ENCODE data around the gene RBM39. TPM values are rescaled to one million over a fixed set of nuclear protein-coding genes. Genes with fewer than 3 reads are reported as not detected.
"Not testable (repeated sequence)": the region's sequence is repeated elsewhere in the genome, so short reads cannot be mapped to it uniquely, and the experiment has no call there.

RBM39 gene
- total RNA-seq, 2 experiments from 2014 or later = 303 to 356 TPM

DNA sequence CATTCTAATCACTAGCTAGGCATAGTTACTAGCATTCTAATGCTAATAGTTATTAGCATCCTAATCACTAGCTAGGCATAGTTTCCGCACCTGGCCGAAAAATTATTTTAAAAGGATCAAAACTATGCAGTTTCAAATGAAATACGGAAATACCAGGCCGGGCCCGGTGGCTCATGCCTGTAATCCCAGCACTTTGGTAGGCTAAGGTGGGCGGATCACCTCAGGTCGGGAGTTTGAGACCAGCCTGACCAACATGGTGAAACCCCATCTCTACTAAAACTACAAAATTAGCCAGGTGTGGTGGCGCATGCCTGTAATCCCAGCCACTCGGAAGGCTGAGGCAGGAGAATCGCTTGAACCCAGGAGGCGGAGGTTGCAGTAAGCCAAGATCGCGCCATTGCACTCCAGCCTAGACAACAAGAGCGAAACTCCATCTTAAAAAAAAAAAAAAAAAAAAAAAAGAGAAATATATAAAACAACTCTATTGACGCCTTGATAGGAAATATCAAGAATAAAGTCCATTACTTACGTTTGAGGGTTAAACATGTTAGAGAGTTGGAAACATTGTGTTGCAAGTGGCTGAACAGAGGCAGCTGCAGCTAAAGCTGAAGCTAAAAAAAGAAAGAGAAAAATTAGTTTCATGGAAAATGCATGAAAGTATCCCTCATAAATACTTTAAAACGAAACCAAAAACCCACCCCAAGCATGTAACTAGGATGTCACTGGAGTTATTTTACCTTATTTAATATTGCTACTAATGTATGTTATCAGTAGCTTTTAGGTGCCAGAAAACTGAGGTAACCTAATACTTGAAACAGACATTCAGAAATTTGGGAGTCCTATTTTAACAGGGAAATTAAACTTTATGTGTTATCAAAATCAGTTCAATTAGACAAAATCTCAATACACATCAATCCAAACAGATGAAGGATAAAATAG lies 35.2 kb downstream of the RBM39 start:
- ChIA-PET POLR2A (interaction anchor here (2.0 kb wide), 1 partner anchor 11 kb away, joined by 11 read pairs; no protein-coding TSS in a partner anchor), CTCF (interaction anchor here (0.7 to 1.6 kb wide), 3 partner anchors 13 to 228 kb away, joined by 3 read pairs; no protein-coding TSS in a partner anchor)
- intact Hi-C loops (cut with DNase I, micrococcal nuclease) = loop anchor here in 1 of 2 experiments (10.0 kb wide), 1 partner anchor 242 kb away; no protein-coding TSS in a partner anchor
- Mint-ChIP-seq H3K36me3 (ENCODE audit: low read depth) (peaks cover 79% of the 10 kb centered on the region), H3K4me1 (peaks cover 30% of the 10 kb centered on the region)
- not testable (repeated sequence) for H3K27ac Mint-ChIP-seq; ATAC-seq; DNase-seq; H3K9me3 Mint-ChIP-seq (ENCODE audit: low read depth); H3K27me3 Mint-ChIP-seq; H3K4me3 Mint-ChIP-seq

DNA sequence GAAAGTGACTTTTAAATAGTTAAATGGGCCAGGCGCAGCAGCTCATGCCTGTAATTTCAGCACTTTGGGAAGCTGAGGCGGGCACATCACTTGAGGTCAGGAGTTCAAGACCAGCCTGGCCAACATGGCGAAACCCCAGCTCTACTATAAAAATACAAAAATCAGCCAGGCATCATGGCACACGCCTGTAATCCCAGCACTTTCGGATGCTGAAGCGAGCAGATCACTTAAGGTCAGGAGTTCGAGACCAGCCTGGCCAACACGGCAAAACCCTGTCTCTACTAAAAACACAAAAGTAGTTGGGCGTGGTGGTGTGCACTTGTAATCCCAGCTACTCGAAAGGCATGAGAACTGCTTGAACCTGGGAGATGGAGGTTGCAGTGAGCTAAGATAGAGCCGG lies 36.2 kb downstream of the RBM39 start:
- CTCF ChIA-PET = interaction anchor here (0.7 to 0.9 kb wide), 2 partner anchors 229 to 248 kb away, joined by 3 read pairs; partner anchors contain the start of gene SCAND1
- Mint-ChIP-seq H3K36me3 (ENCODE audit: low read depth) (peaks cover 76% of the 10 kb centered on the region), H3K4me1 (peaks cover 27% of the 10 kb centered on the region)
- H3K27ac Mint-ChIP-seq; DNase-seq; H3K27me3 Mint-ChIP-seq; POLR2A ChIA-PET; ATAC-seq; H3K9me3 Mint-ChIP-seq (ENCODE audit: low read depth); H3K4me3 Mint-ChIP-seq: not testable (repeated sequence)
- intact Hi-C loops (cut with DNase I, micrococcal nuclease) = loop anchor here in 1 of 2 experiments (10.0 kb wide), 1 partner anchor 241 kb away; no protein-coding TSS in a partner anchor

DNA sequence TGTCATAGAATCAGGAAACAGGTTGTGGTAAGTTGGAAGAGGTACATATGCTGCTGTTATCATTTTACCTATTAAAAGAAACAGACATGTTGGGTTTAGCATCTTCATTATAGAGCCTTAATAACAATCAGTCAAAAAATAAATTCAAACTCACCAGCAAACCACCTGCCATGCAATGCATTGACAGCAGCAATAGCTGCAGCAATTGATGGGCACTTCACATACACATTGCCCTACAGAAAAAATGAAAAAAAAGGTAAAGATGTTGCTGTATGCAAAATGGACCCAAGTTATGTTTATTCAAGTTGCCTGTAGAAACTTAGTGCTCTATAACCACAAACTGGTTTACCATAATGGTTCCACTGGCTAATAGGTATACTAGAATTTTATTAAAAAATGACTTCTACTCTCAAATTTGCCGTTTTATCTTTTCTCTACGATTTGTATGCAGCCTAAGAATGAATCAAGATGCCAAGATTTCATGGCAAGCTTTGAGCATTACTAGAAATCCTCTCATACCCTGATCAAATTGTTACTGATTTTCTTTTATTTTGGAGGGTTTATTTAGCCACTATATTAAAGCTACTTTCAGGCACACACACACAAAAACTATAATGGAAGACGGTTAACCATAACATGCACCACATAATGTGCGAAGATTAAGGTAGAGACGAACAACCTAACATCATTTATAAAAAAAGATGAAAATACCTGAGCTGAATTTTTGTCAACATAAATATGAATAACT lies 37.4 kb downstream of the RBM39 start:
- no peak overlapping the region for H3K27ac Mint-ChIP-seq

DNA sequence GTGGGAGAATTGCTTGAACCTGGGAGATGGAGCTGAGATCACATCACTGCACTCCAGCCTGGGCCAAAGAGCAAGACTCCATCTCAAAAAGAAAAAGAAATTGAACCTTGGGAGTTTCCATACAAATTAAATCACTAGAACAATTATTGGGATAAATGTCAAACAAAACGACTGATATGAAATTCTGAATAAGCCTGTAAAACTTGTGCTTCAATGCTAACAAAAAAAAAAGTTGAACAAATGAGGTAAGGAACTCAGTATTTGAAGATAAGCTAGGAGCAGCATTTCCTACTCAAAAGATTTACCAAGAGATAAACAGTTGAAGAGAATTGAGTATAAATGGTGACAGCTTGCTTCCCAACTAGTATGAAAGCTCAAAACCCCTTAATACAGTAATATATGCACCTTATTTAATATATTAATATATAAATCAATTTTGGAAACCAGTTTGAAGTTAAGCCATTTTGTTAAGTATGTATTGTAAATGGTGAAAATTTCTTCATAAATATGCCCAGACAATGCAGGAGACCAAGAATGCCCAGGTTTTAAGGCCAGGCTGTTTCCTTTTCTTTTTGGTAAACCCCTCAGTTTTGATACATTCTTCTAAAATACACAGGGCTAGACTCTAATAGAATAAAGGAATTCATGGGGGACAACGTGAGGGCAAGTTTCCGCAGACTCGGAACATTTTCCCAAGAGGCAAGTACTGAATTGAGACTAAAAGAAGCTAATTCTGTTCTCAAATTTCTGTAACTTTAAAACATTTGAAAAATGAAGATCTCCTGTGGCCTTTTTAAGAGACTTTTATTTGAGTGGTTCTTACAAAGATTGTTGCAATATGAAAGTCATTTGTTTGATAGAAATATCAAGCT lies 39.0 kb downstream of the RBM39 start:
- POLR2A ChIA-PET = interaction anchor here (0.7 to 2.4 kb wide), 10 partner anchors 8 to 41 kb away, joined by 3 to 11 read pairs (median 4); partner anchors contain the start of gene RBM39
- ATAC-seq (no peak), DNase-seq (no peak)
- Mint-ChIP-seq H3K9me3 (ENCODE audit: low read depth) (no peaks in the 10 kb centered on the region), H3K27ac (peak overlapping the region; percentile 52), H3K36me3 (ENCODE audit: low read depth) (peaks cover 73% of the 10 kb centered on the region), H3K27me3 (no peaks in the 10 kb centered on the region), H3K4me3 (no peak overlapping the region), H3K4me1 (peaks cover 29% of the 10 kb centered on the region)
- intact Hi-C loops (cut with DNase I, micrococcal nuclease) = loop anchor here (2.0 to 10.0 kb wide), 2 partner anchors 238 to 240 kb away; no protein-coding TSS in a partner anchor
- CTCF ChIA-PET = interaction anchor here (0.8 to 1.7 kb wide), 4 partner anchors 12 to 102 kb away, joined by 3 to 5 read pairs (median 4); no protein-coding TSS in a partner anchor

More for the DNA sequence above, 37.4 kb downstream of the RBM39 start:
- peaks cover 30% of the 10 kb centered on the region for H3K4me1 Mint-ChIP-seq
- ChIA-PET POLR2A (interaction anchor here (0.7 kb wide), 1 partner anchor 31 kb away, joined by 4 read pairs; no protein-coding TSS in a partner anchor), CTCF (interaction anchor here (1.0 kb wide), 1 partner anchor 17 kb away, joined by 3 read pairs; no protein-coding TSS in a partner anchor)
- intact Hi-C loops (cut with DNase I, micrococcal nuclease) = loop anchor here in 1 of 2 experiments (10.0 kb wide), 1 partner anchor 240 kb away; no protein-coding TSS in a partner anchor
- no peaks in the 10 kb centered on the region for H3K27me3 Mint-ChIP-seq
- ATAC-seq (no peak), DNase-seq (no peak)
- peaks cover 74% of the 10 kb centered on the region for H3K36me3 Mint-ChIP-seq (ENCODE audit: low read depth)
- no peaks in the 10 kb centered on the region for H3K9me3 Mint-ChIP-seq (ENCODE audit: low read depth)
- no peak overlapping the region for H3K4me3 Mint-ChIP-seq

DNA sequence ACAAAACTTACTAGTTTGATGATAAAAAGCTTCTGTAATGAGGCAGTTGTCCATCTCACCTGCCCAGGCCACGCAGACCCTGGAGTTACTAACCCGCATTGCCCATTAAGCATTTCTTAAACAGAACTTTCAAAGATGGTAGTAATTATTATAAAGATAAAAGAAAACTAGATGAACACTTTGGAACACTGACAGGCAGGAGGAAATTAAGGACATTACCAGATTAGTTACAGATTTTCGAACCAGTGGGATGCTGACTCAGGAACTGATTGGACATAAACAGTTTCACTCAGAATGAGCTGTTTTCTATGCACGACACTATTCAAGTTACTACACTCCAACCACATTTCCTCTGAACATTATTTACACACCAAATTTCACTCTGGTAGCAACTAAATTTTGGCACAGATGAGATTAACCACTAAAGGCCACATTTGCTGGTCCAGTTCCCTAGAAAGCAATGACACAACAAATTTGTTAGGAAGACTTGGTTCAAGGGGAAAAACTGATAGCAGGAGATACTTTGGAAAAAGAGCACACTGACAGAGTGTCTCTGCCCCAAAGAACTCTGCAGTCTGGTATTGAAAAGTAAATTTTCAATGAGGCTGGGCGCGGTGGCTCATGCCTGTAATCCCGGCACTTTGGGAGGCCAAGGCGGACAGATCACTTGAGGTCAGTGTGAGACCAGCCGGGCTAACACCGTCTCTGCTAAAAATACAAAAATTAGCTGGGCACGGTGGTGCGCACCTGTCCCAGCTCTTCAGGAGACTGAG lies 39.8 kb downstream of the RBM39 start:
- CTCF ChIA-PET = interaction anchor here (1.2 to 1.4 kb wide), 2 partner anchors 13 to 101 kb away, joined by 3 to 5 read pairs; no protein-coding TSS in a partner anchor
- Mint-ChIP-seq H3K36me3 (ENCODE audit: low read depth) (peaks cover 76% of the 10 kb centered on the region), H3K27ac (peak overlapping the region; percentile 51)

DNA sequence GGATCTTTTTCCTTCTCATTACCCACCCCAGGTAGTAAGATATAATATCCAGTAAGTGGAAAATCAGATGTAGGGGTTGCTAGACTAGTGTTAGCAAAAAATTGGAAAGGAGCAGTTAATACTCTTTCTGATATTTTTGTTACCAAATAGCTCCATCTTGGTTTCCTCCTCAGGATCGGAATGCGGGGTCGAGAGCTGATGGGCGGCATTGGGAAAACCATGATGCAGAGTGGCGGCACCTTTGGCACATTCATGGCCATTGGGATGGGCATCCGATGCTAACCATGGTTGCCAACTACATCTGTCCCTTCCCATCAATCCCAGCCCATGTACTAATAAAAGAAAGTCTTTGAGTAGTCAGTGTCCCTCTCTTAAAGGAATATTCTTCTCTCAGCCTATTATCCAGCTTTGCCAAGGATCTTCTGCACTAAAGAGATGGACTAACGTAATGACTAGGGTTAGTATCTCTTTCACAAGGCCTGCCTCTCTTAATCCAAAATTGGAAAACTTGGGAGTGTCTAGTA lies 41.4 kb downstream of the RBM39 start:
- no peak for DNase-seq
- ChIA-PET CTCF (interaction anchor here (0.6 to 2.3 kb wide), 5 partner anchors 9 to 253 kb away, joined by 3 to 10 read pairs (median 6); partner anchors contain the start of gene SCAND1), POLR2A (interaction anchor here (0.8 to 2.4 kb wide), 4 partner anchors 11 to 82 kb away, joined by 3 to 11 read pairs (median 7); partner anchors contain the start of gene RBM39)
- peaks cover 64% of the 10 kb centered on the region for H3K36me3 Mint-ChIP-seq (ENCODE audit: low read depth)
- intact Hi-C loops (cut with DNase I, micrococcal nuclease) = loop anchor here in 1 of 2 experiments (10.0 kb wide), 1 partner anchor 236 kb away; no protein-coding TSS in a partner anchor
- ATAC-seq = no peak
- H3K4me3 Mint-ChIP-seq = peak overlapping the region; percentile 87
- H3K4me1 Mint-ChIP-seq = peaks cover 40% of the 10 kb centered on the region
- H3K27me3 Mint-ChIP-seq = no peaks in the 10 kb centered on the region
- H3K27ac Mint-ChIP-seq = peak overlapping the region; percentile 98
- H3K9me3 Mint-ChIP-seq (ENCODE audit: low read depth) = no peaks in the 10 kb centered on the region

More for the DNA sequence above, 39.8 kb downstream of the RBM39 start:
- intact Hi-C loops (cut with DNase I, micrococcal nuclease) = loop anchor here (2.0 to 10.0 kb wide), 2 partner anchors 237 to 239 kb away; no protein-coding TSS in a partner anchor
- Mint-ChIP-seq H3K4me1 (peaks cover 37% of the 10 kb centered on the region), H3K27me3 (no peaks in the 10 kb centered on the region), H3K4me3 (no peak overlapping the region), H3K9me3 (ENCODE audit: low read depth) (no peaks in the 10 kb centered on the region)
- ATAC-seq = no peak
- no peak for DNase-seq
- POLR2A ChIA-PET = interaction anchor here (0.5 to 2.4 kb wide), 10 partner anchors 9 to 86 kb away, joined by 3 to 11 read pairs (median 4); partner anchors contain the start of genes RBM39 and SPAG4

DNA sequence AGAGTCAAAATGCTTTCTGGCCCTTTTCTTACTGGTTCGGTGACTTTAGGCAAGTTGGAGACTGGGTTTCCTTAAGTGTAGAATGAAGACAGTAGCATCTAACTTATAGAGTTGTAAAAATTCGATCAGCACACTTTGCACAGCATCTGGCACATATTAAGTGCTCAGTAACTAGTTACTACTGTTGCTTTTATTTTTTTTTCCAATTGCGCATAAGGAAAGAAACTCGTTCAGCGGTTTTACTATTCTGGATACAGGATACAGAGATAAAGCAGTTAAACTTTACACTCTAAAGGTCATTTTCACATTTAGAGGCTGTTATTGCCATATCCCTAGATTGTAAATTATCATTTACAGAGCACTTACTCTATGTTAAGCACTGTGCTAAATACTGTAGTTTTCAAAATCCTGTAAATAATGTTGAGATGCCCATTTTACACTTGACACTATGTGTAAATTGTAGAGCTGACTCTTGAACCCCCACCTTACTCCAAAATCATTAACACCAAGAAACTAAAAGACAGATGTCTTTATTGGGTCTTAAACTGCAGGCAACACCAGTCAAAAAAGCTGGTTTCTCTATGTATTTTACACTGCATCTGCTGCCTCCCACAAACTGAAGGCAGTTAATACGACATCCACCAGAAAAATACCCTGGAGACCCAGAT lies 42.0 kb downstream of the RBM39 start:
- H3K27ac Mint-ChIP-seq = peak overlapping the region; percentile 98
- H3K27me3 Mint-ChIP-seq = no peaks in the 10 kb centered on the region
- ATAC-seq (no peak), DNase-seq (no peak)
- peaks cover 44% of the 10 kb centered on the region for H3K4me1 Mint-ChIP-seq
- ChIA-PET POLR2A (interaction anchor here (0.6 to 2.1 kb wide), 6 partner anchors 30 to 81 kb away, joined by 3 to 9 read pairs (median 6); partner anchors contain the start of genes CPNE1, RBM12 and RBM39), CTCF (interaction anchor here (0.6 to 2.3 kb wide), 7 partner anchors 11 to 254 kb away, joined by 3 to 10 read pairs (median 3); partner anchors contain the start of gene SCAND1)
- H3K4me3 Mint-ChIP-seq = peak overlapping the region; percentile 87
- intact Hi-C loops (cut with DNase I, micrococcal nuclease) = loop anchor here (1.0 to 10.0 kb wide), 12 partner anchors 35 to 254 kb away; partner anchors contain the start of genes CPNE1 (in 2 of the 2), RBM12 (in 2 of the 2), CEP250 (in 1 of the 2) and ERGIC3 (in 1 of the 2)
- no peaks in the 10 kb centered on the region for H3K9me3 Mint-ChIP-seq (ENCODE audit: low read depth)
- H3K36me3 Mint-ChIP-seq (ENCODE audit: low read depth) = peaks cover 65% of the 10 kb centered on the region

DNA sequence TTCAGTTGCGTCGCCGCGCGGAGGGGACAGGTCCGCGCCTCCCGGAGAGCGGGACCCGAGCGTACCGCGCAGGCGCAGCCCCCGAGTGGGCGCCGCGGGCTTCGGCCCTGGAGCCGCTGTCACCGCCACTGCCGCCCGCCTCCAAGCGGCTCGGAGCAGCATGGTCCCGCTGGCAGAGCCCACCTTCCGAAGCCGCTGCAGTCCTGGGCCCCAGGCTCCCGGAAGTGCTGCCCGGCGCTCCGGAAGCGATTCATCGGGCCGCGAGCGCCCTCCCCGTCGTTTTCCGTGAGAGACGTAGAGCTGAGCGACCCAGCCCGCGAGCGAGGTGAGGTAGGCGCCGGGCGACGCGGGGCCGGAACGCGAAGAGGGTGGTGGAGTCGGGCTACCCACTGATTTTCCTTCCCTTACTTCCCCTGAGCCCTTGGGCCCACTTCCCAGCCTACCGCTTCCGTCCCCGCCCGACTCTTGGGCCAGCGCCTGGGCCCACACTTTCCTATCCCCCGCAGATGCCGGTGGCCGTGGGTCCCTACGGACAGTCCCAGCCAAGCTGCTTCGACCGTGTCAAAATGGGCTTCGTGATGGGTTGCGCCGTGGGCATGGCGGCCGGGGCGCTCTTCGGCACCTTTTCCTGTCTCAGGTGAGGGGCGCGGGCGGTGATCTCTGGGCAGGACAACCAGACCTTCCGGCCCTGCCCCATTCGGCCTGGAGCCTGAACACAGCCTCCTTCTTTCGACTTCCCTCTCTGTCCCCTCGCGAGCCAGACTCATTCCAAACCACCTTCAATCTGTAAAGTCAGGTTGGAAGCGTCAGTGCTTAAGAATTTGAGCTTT lies 42.7 kb downstream of the RBM39 start, which contains the start of the genes NFS1 and ROMO1:
Gene NFS1, minus strand, starts transcription at position 226 of the 830 bp plus-strand sequence. Its CDS starts 64 bp downstream, at position 162.
Gene ROMO1, plus strand, starts transcription at position 279 of the 830 bp plus-strand sequence. Its CDS starts 228 bp downstream, at position 507.
- POLR2A ChIA-PET = interaction anchor here (0.6 to 1.2 kb wide), 7 partner anchors 12 to 246 kb away, joined by 3 to 8 read pairs (median 3); partner anchors contain the start of genes CPNE1, RBM12, RBM39 and SPAG4
- peak within 1 kb of the TSS; percentile 87 for H3K4me3 Mint-ChIP-seq

More for the DNA sequence above, 42.7 kb downstream of the RBM39 start, which contains the start of the genes NFS1 and ROMO1:
- CTCF ChIA-PET = interaction anchor here (0.8 to 2.3 kb wide), 7 partner anchors 12 to 129 kb away, joined by 3 to 10 read pairs (median 3); no protein-coding TSS in a partner anchor
- Mint-ChIP-seq H3K36me3 (ENCODE audit: low read depth) (peaks cover 60% of the 10 kb centered on the region), H3K4me1 (peaks cover 44% of the 10 kb centered on the region), H3K27ac (peak within 1 kb of the TSS; percentile 98), H3K27me3 (no peaks in the 10 kb centered on the region), H3K9me3 (ENCODE audit: low read depth) (no peaks in the 10 kb centered on the region)
- ATAC-seq = peak; percentile 92
- peak; percentile 94 for DNase-seq
- intact Hi-C loops (cut with DNase I, micrococcal nuclease) = loop anchor here (1.0 to 10.0 kb wide), 11 partner anchors 35 to 255 kb away; partner anchors contain the start of genes CPNE1 (in 2 of the 2), RBM12 (in 2 of the 2), CEP250 (in 1 of the 2) and ERGIC3 (in 1 of the 2)

All from activated CD4-positive, alpha-beta T cell treated with anti-CD3 and anti-CD28 coated beads for 36 hours (primary cell).